ENCODE results near the gene GAS7. TPM values are rescaled to one million over a fixed set of nuclear protein-coding genes. Genes with fewer than 3 reads are reported as not detected.

Gene GAS7
- total RNA-seq, 3 donors from 2014 or later (not counting 1 experiment from before 2014, with no cell fraction given), result 70.7 to 89.1 (median 84.8) TPM

GRCh38 chr17:10219193-10219592 lies 20.8 kb upstream of the GAS7 start:
- no peaks in the 10 kb centered on the region for H3K4me1 Mint-ChIP-seq
- no peaks in the 10 kb centered on the region for H3K36me3 ChIP-seq (ENCODE audit: control insufficient read depth, insufficient read depth, low read length)
- no peak for TF ChIP-seq CTCF (IDR thresholded peaks at IDR 0.05)
- intact Hi-C loops (cut with micrococcal nuclease), result no loop called here
- no peak overlapping the region for H3K27ac Mint-ChIP-seq
- H3K9me3 ChIP-seq (ENCODE audit: control insufficient read depth, insufficient read depth, low read length), result peaks cover 3% of the 10 kb centered on the region
- H3K27me3 Mint-ChIP-seq (ENCODE audit: low read depth in 2 of 2), result peaks cover 3 to 7% of the 10 kb centered on the region in 2 donors
- H3K27ac ChIP-seq (ENCODE audit: low read length), result no peak overlapping the region
- ATAC-seq, result no peak
- no peaks in the 10 kb centered on the region for H3K27me3 ChIP-seq (ENCODE audit: control insufficient read depth, insufficient read depth, low read length)
- no peak for DNase-seq
- H3K4me3 ChIP-seq (ENCODE audit: low read length), result no peak overlapping the region
- peaks cover 4 to 5% of the 10 kb centered on the region in 2 donors for H3K9me3 Mint-ChIP-seq
- no peaks in the 10 kb centered on the region for H3K4me1 ChIP-seq (ENCODE audit: control insufficient read depth, insufficient read depth, low read length)
- no peak overlapping the region for H3K4me3 Mint-ChIP-seq
- peaks cover 6% of the 10 kb centered on the region for H3K36me3 Mint-ChIP-seq

GRCh38 chr17:10217916-10218315 lies 19.5 kb upstream of the GAS7 start:
- H3K9me3 Mint-ChIP-seq, result peaks cover 3 to 4% of the 10 kb centered on the region in 2 donors
- Histone ChIP-seq H3K9me3 (ENCODE audit: control insufficient read depth, insufficient read depth, low read length) (peaks cover 1% of the 10 kb centered on the region), H3K27me3 (ENCODE audit: control insufficient read depth, insufficient read depth, low read length) (no peaks in the 10 kb centered on the region), H3K4me1 (ENCODE audit: control insufficient read depth, insufficient read depth, low read length) (no peaks in the 10 kb centered on the region), H3K4me3 (ENCODE audit: low read length) (no peak overlapping the region), H3K27ac (ENCODE audit: low read length) (no peak overlapping the region), H3K36me3 (ENCODE audit: control insufficient read depth, insufficient read depth, low read length) (no peaks in the 10 kb centered on the region)
- DNase-seq (no peak), ATAC-seq (no peak)
- peaks cover 6% of the 10 kb centered on the region for H3K36me3 Mint-ChIP-seq
- peaks cover 3 to 7% of the 10 kb centered on the region in 2 donors for H3K27me3 Mint-ChIP-seq (ENCODE audit: low read depth in 2 of 2)
- no peak overlapping the region for H3K4me3 Mint-ChIP-seq
- WGBS (ENCODE audit: insufficient coverage), result 86% methylated on average over 1 of the region's 1 CpG
- intact Hi-C loops (cut with micrococcal nuclease), result no loop called here
- H3K4me1 Mint-ChIP-seq, result no peaks in the 10 kb centered on the region
- H3K27ac Mint-ChIP-seq, result no peak overlapping the region
- no peak for TF ChIP-seq CTCF (IDR thresholded peaks at IDR 0.05)

GRCh38 chr17:10216213-10216938 lies 18.0 kb upstream of the GAS7 start:
- no peak overlapping the region for H3K27ac Mint-ChIP-seq
- H3K36me3 ChIP-seq (ENCODE audit: control insufficient read depth, insufficient read depth, low read length), result no peaks in the 10 kb centered on the region
- intact Hi-C loops (cut with micrococcal nuclease), result no loop called here
- 77% methylated on average over 15 of the region's 15 CpGs for WGBS (ENCODE audit: insufficient coverage)
- peaks cover 6% of the 10 kb centered on the region for H3K36me3 Mint-ChIP-seq
- no peaks in the 10 kb centered on the region for H3K4me1 ChIP-seq (ENCODE audit: control insufficient read depth, insufficient read depth, low read length)
- H3K4me3 Mint-ChIP-seq, result no peak overlapping the region
- TF ChIP-seq CTCF (IDR thresholded peaks at IDR 0.05), result no peak
- ATAC-seq, result no peak
- H3K4me3 ChIP-seq (ENCODE audit: low read length), result no peak overlapping the region
- H3K9me3 ChIP-seq (ENCODE audit: control insufficient read depth, insufficient read depth, low read length), result no peaks in the 10 kb centered on the region
- H3K27me3 ChIP-seq (ENCODE audit: control insufficient read depth, insufficient read depth, low read length), result no peaks in the 10 kb centered on the region
- H3K27me3 Mint-ChIP-seq (ENCODE audit: low read depth in 2 of 2), result peaks cover 3 to 7% of the 10 kb centered on the region in 2 donors
- H3K4me1 Mint-ChIP-seq, result no peaks in the 10 kb centered on the region
- peaks cover 3 to 4% of the 10 kb centered on the region in 2 donors for H3K9me3 Mint-ChIP-seq
- DNase-seq, result no peak
- H3K27ac ChIP-seq (ENCODE audit: low read length), result no peak overlapping the region

- Histone ChIP-seq H3K36me3 (ENCODE audit: control insufficient read depth, insufficient read depth, low read length) (no peaks in the 10 kb centered on the region), H3K9me3 (ENCODE audit: control insufficient read depth, insufficient read depth, low read length) (no peaks in the 10 kb centered on the region), H3K4me1 (ENCODE audit: control insufficient read depth, insufficient read depth, low read length) (no peaks in the 10 kb centered on the region), H3K27ac (ENCODE audit: low read length) (no peak overlapping the region), H3K27me3 (ENCODE audit: control insufficient read depth, insufficient read depth, low read length) (no peaks in the 10 kb centered on the region), H3K4me3 (ENCODE audit: low read length) (no peak overlapping the region)
- Mint-ChIP-seq H3K27ac (no peak overlapping the region), H3K4me3 (no peak overlapping the region), H3K9me3 (peaks cover 3 to 4% of the 10 kb centered on the region in 2 donors), H3K36me3 (peaks cover 6% of the 10 kb centered on the region), H3K4me1 (no peaks in the 10 kb centered on the region), H3K27me3 (ENCODE audit: low read depth in 2 of 2) (peaks cover 3 to 7% of the 10 kb centered on the region in 2 donors)
- DNase-seq, result no peak
- ATAC-seq, result no peak
- TF ChIP-seq CTCF (IDR thresholded peaks at IDR 0.05), result no peak
- intact Hi-C loops (cut with micrococcal nuclease), result no loop called here
- WGBS (ENCODE audit: insufficient coverage), result 98% methylated on average over 8 of the region's 8 CpGs
Measured at GRCh38 chr17:10215286-10215685, 16.9 kb upstream of the GAS7 start.

Measured in natural killer cell (primary cell).